Central memory CD4-positive, alpha-beta T cell (primary cell): ENCODE results near the gene MICAL1.

ENCODE experiments used
- DNase-seq: peaks from one replicate; pipeline ENCODE4 v3.0.0; 2022
- total RNA-seq, 3 experiments: gene quantifications; one replicate each; lab custom pipeline; 2026; lab: John Stamatoyannopoulos, UW

MICAL1 gene, protein sequence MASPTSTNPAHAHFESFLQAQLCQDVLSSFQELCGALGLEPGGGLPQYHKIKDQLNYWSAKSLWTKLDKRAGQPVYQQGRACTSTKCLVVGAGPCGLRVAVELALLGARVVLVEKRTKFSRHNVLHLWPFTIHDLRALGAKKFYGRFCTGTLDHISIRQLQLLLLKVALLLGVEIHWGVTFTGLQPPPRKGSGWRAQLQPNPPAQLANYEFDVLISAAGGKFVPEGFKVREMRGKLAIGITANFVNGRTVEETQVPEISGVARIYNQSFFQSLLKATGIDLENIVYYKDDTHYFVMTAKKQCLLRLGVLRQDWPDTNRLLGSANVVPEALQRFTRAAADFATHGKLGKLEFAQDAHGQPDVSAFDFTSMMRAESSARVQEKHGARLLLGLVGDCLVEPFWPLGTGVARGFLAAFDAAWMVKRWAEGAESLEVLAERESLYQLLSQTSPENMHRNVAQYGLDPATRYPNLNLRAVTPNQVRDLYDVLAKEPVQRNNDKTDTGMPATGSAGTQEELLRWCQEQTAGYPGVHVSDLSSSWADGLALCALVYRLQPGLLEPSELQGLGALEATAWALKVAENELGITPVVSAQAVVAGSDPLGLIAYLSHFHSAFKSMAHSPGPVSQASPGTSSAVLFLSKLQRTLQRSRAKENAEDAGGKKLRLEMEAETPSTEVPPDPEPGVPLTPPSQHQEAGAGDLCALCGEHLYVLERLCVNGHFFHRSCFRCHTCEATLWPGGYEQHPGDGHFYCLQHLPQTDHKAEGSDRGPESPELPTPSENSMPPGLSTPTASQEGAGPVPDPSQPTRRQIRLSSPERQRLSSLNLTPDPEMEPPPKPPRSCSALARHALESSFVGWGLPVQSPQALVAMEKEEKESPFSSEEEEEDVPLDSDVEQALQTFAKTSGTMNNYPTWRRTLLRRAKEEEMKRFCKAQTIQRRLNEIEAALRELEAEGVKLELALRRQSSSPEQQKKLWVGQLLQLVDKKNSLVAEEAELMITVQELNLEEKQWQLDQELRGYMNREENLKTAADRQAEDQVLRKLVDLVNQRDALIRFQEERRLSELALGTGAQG
- total RNA-seq: 18.6 to 224 (median 130) reads per million in 3 experiments

DNA sequence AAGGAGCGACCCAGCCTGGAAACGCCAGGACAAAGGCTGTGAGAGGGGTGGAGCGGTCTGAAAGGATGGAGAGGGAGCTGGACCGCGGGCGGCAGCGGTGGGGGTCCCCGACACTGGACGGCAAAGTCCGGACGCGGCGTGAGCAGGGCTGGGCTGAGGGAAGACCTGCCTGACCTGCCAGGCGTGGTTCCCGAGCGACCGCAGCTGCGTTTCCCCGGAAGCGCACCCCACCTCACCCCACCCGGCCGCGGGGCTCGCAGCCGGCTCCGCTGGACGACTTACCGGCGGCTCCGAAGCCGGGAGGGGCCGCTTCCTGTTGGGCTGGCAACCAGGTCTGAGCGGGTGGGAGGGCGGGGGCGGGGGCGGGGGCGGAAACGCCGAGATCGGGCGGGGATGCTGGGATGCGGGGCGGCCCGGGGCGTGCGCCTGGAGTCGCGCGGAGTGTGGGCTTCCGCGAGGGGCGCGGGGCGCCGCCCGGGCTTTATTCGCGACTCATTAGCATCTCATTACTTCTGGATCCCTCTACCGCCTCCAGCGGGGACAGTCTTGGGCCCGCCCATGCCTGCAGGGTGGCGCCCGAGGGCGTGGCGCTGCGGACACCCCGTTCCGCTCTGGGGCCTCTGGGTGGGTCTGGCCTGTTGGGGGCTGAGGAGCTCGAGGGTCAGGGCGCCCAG lies at the start of gene MICAL1:
MICAL1 (minus strand) TSS at position 336 of the 674 bp plus-strand sequence. CDS start 1,576 bp downstream, outside the sequence.
- peak; percentile 81 for DNase-seq

DNA sequence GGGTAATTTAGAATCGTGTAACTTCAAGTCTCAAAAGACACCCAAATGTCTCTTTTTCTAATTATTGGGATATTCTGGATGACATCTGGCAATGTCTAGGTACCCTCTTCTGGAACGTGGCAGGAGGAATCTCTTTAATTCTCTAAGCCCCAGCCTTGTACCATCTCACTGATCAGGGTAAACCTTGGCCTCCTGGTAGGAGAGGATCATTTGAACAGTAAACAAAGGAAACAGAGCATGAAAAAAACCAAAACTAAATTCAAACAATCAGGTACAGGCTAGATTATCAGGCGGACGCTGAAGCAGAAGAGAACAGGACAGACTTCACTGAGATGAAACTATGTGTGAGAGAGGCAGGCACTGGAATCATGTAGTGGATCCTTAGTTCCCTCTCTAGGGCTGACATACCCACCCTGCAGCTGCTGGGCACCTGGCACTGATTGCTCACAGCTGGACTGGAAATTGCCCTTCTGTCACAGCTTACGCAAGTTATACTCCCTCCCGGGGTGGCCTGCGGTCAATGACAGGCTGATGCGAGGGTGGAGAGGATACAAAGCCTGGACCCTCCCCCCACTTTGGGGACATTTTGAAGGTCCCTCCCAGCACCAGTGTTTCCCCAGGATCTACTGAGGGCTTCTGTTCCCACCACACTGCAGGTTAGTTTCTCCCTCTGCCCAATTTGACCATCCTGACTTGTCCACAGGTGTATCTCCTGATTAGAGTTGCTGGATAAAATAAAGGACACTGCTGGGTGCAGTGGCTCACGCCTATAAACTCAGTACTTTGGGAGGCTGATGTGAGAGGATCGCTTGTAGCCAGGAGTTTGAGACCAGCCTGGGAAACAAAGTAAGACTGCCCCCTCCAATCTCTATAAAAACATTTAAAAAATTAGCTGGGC lies 48.0 kb upstream of the MICAL1 start:
- DNase-seq: no peak

DNA sequence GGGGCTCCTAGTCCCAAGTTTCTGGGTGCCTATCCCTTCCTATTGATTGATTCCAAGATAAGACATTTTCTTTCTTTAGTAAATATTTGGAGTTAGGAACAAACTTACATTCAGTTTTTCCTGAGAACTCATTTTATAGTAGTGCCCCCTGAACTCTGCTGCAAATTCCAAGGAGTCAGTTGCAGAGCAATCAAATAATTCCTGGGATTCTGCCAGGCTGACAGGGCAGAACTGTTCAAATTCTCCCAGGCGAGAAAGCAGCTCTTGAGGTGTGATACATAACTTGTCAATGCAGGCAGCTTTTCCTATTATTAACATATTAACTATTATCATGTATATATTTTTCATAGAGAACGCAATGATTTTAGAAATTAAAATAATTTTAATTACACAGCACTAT lies 43.4 kb upstream of the MICAL1 start:
- DNase-seq: no peak

DNA sequence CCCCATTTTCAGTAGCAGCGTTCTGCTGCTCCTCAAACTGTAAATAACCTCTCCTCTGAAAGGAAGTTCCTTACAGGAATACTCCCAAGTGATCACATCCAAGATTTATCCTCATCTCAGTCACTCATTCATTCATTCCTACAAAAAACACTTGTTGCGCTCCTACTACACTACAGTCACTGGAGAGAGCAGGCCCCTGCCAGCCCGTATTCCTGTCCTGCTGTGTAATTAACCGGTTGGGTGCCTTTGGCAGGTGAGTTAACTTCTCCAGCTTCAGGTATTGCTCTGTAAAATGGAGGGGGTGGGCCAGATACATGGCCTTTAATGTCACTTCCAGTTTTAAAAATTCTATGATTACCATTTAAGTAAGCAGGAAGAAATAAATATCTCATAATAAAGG lies 42.5 kb upstream of the MICAL1 start:
- no peak for DNase-seq

DNA sequence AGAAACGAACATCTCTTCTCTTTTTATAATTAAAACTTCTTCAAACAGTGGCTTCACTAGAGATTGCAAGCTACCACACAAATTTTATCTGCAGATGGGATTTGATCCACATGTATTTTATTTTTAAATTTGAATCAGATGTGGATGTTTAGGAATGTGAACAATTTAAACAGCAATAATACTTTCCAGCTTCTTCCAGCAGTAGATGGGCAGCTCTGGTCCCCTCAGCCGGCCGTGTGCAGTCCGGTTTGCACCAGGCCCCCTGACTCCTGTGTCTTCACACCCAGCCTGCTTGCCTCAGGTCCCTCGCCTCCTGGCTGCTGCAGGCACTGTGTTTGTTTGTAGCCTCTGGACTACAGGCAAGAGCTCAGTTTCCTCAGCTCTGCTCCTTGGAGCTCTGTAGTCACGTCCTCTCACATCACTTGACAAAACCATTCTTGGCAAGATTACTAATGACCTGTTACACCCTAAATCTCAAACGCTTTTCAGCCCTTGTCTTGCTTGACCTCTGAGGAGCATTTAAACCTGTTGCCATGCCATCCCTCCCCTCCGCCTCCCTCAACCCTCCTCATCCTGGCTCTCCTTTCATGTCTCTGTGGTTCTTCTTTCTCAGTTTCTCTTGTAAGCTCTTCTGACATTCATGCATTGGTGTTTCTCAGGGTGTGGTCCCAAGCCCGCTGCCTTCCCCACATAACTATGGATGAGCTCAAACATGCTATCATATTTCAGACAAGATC lies 40.6 kb upstream of the MICAL1 start:
- no peak for DNase-seq

DNA sequence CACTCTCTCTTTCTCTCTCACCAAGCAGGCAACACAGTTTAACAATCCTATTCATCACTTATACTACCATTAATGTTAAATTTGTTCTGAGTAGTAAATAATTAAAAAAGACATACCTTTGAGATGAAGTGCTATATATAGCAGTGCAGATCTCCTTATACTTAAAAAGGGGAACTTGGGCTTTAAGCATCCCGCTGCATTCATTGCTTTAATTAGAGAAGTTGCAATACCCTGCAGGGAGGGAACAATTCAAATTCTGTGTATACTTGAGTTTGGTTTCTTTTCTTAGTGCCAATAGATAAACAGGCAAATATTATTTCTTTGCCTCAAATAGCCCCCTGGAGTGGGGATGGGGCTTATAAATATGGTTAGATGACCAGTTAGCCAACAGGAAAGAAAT lies 38.3 kb upstream of the MICAL1 start:
- DNase-seq: no peak

DNA sequence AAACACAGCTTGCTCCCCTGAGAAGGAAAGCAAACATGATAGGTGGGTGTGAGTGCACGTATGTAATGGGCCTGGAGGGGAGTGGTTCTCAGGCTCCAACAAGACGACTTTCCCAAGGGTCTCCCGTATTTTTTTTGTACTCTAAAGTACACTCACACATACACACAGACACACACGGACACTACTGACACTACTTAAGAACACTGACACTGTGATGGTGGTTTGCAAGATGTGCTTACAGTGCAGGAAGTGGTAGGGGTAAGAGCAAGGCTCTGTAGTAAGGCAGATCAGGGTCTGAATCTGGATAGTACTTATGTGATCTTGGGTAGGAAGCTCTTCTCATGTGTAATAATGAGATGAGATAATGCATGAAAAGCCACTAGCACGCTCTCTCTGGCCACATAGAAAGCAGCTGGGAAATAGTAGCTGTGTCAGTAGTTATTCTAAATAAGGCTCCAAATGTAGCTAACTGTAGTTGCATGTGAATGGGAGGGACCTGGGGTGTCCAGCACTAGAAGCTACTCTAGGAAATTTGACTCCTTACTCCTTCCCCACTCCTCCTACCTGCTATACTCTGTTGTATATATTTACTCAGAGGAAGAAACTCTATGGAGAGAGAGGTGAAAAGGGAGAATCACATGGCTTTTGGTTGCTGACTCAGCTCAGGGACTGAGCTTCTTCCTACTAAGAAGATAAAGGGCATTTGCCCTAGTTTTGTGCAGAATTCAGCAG lies 35.8 kb upstream of the MICAL1 start:
- DNase-seq: peak; percentile 48

DNA sequence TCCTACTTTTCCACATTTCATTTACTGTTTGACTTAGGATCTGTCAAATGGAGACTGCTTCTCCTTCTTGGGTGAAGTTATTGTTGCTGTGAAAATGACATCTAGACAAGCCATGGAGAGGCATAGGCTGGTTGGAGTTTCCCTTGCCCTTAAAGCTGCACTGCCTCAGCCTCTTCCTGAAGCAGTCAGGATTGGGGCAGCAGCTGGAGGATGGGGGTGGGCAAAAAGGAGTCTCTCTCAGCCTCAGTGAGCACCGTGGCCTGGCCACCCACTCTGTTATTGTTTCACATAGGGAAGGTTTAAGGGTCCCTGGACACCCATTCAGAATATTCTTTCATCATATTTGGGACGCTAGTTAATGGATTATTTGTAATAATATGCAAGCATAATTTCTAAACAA lies 35.1 kb upstream of the MICAL1 start:
- DNase-seq: no peak

DNA sequence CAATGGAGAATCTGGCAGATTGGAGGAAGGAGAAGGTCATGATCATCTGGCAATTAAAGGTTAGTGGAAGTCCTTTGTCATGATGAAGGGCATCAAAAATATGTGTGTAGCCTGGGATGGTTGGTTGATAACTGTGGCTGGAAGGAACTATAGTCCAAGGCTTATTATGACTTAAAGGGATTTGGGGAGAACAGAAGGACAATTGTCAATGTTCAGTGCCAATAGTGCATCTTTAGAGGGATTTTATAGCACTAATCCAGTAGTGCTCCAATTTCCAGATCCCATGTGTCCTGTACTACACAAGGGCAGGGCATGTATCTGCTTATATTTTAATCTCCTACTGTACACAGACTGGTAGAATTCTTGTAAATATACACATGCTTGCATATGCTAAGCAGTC lies 32.4 kb upstream of the MICAL1 start:
- DNase-seq: no peak

DNA sequence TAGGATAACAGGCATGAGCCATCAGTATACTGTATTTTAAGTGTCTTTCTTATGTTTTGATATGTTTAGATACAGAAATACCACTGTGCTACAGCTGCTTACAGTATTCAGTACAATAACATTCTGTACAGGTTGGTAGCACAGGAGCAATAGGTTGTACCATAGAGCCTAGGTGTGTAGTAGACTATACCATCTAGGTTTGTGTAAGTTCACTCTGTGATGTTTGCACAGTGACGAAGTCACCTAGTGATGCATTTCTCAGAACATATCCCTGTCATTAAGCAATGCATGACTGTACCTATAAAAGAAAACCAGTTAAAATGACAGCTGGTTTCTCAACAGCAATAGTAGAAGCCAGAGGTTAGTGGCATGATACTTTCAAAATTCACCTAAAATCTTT lies 30.5 kb upstream of the MICAL1 start:
- DNase-seq: no peak

DNA sequence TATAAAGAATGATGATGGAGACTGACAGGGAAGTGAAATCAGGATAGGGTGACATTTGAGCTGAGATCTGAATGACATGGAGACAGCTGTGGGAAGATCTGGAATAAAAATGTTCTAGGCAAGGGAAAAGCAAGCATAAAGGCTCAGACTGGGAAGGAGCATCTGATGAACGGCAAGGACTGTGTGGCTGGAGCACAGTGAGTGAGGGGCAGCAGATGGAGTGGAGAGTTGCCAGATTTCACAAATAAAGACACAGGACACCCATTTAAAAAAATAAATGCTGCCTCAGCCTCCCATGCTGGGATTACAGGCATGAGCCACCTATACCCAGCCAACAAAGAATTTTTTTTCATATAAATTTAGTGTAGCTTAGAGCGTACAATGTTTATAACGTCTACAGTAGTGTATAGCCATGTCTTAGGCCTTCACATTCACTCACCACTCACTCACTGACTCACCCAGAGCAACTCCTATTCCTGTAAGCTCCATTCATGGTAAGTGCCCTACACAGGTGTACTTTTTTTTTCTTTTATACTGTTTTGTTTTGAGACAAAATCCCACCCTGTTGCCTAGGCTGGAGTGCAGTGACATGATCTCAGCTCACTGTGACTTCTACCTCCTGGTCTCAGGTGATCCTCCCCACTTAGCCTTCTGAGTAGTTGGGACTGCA lies 29.8 kb upstream of the MICAL1 start:
- no peak for DNase-seq

DNA sequence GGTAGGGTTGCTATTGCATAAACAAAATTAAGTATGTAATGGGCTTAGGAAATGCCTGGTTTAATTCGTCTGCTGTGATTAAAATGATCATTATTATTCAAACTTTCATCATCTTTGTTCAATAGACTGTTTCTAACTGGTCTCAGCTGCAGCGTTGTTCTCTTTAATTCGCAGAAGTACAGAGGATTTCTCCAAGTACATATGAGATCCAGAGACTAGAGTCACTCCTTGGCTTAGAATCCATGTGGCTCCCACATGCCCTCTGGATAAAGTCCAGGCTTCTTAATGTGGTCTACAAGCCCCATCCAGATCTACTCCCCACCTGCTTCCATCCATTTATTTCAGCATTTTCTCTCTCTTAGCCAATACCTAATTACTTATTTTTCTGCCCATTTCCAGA lies 28.6 kb upstream of the MICAL1 start:
- no peak for DNase-seq

DNA sequence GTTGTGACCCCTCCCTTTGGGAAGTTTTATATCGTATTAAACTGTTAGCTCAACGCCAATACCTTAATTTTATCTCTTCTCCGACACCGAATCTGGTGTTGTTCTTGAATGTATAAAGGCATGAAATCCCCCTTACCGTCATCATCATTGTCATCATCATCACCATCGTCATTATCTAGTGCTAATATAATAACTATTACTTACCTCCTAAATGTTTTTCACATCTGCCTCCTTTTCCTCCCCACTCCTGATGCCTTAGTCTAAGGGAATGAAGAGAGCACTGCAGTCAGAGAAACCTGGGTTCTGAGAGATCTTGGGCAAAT lies 28.1 kb upstream of the MICAL1 start:
- DNase-seq: no peak

DNA sequence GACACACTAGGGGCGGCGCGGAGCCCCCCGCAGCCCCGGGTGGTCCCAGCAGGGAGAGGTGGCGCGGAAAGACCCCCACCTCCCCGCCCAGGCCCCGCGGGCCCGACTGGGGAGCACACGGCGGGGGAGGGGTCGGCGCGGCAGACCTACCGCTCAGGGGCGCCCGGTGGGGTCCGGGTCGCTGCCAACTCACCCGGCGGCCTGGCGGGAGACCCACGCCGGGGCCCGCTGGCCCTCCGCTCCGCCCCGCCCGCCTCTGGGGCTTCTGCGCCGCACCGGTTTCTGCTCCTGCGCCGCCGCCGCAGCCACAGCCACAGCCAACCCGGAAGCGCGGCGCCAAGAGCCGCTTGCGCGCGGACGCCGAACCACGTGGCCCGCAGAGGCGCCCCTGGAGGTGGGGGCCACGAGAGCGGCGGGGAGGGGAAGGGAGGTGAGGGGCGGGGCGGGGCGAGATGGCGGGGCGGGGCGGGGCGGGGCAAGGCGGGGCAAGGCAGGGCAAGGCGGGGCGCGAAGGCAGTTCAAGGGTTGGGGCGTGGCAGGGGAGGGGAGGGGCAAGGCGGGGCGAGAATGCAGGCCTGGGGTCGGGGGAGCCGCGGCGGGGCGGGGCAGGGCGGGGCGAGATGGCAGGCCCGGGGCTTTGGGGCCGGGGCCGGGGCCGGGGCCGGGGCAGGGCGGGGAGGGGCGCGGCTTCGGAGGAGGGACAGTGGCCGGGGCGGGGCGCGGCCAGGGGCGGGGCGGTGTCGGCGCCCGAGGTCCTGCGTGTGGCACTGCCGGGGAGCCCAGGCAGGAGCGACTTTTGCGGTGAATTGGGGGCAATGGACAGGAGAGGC lies 27.5 kb upstream of the MICAL1 start, which contains the start of gene ZBTB24:
ZBTB24 (minus strand) TSS at position 315 of the 830 bp plus-strand sequence. CDS start 1,193 bp downstream, outside the sequence.
- peak; percentile 92 for DNase-seq

DNA sequence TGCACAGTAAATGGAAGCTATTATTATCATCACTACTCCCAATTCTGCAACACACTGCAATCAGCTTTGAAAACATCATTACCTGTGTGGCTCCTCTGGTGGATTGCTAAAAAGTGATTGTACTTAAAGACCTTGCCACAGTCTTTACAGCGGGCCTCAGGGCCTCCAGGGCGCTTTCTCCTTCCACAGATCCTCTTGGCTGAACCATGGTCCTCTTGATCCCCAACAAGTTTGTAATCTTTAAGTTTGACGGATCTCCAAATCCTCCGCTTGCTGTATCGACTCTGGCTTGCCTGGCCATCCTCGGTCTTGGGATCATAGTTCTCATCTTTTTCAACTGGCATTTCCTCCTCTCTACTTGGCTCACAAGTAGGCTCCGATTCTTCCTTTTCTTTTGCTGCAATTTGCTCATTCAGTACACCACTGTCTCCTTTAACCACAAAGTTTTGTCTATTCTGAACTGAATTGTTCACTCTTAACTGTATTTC lies 25.5 kb upstream of the MICAL1 start:
- DNase-seq: no peak

DNA sequence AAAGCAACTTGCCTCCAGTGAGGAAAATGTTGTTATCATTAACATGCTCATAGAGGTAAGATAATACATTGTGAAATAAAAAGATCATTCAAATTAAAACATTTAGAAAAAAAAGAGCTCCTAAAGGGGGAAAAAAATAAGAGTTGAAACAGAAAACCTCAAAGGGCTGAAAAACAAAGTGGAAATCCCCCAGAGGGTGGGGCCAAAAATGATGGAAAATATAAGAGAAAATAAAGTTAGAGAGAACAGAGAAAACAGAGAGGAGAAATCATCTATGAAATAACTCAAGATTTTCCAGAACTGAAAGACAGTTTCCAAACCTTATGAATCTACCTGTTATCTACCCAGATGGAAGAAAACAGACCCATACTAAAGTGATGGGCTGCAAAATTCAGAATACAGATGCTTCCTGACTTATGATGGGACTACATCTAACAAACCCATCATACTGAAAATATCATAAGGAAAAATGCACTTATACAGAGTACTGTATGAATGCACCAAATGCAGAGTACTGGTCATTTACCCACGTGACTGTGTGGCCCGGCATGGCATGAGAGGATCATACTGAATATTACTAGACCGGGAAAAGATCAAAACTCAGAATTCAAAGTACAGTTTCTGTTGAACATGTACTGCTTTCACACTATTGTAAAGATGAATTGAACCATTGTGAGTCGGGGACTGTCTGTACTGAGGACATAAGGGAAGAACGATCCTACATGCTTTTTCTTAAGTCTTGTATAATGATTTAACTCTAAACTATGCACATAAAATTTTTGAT lies 23.5 kb upstream of the MICAL1 start:
- peak; percentile 45 for DNase-seq

DNA sequence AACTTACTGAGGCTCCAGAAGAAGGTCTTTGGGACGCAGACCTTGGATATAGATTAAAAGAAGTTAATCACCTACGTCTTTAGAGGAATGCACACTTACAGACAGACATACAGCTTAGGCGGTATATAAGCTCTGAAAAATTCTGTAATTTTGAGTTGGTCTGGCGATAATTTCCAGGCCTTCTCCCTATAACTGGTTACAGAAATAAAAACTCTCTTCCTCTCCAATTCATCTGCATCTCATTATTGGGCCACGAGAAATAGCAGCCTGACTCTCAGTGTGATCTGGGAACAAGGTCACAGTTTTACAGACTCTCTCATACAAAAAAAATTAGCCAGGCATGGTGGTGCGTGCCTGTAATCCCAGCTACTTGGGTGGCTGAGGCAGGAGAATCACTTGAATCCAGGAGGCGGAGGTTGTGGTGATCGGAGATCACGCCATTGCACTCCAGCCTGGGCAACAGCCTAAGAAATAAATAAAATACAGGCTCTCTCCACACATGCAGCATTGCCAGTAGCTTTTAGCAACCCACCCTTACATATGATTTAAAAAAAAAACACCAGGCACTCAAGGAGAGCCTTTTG lies 22.7 kb upstream of the MICAL1 start:
- DNase-seq: no peak
